SH-SY5Y (cell line): Measurements from ENCODE around the gene RAI1.

Experiments used
- GATA2 ChIP-seq: IDR thresholded peaks from 2 replicates; pipeline ENCODE4 v1.6.1; 2011; ENCODE audit warnings: mild to moderate bottlenecking, low read depth, low read length
- GATA3 ChIP-seq: IDR thresholded peaks from 2 replicates; pipeline ENCODE4 v1.6.1; 2011; ENCODE audit warnings: low read depth, mild to moderate bottlenecking, low read length, moderate library complexity

DNA sequence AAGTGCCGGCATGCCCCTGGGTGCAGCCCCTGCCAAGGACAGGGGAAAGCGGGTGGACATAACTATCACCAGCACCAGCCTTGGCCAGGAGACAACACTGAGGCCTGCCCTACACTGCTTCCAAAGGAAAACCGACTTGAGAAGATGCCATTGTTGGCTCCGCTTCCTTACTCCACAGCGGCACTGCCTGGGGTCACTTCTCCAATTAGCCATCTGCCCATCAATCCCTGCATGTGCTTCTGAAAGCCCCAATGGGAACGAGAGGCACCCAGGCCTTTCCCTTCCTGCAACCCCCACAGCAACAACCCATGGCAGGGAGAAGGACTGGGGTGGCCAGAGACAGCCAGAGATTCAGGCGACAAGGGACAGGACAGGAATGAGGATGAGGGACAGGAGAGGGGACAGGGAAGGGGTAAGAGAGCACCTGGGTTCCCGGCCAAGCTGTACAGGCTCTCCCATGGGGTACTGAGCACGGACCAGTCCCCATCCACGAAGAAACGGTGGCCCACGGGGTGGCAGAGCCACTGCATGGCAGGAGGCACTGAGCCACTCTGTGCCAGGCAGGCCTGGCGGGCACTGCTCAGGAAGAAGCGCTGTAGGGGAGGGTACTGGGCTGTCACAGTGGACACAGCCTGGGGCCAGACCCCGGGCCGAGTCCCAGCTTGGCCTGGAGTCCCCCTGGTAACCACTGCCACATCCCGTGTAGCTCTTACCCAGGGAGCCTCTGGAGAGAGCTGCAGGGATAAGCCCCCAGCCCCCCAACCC, 134.4 kb downstream of the RAI1 start:
- TF ChIP-seq GATA3 (no peak), GATA2 (no peak)
